ENCODE results near the gene DGCR2. TPM values are rescaled to one million over a fixed set of nuclear protein-coding genes. Genes with fewer than 3 reads are reported as not detected.

The DGCR2 gene
- total and polyA plus RNA-seq, 2 of the 8 experiments (the other 6 are each of a cell fraction or from before 2014, with no cell fraction given), result 42.3 to 62.2 TPM

DNA sequence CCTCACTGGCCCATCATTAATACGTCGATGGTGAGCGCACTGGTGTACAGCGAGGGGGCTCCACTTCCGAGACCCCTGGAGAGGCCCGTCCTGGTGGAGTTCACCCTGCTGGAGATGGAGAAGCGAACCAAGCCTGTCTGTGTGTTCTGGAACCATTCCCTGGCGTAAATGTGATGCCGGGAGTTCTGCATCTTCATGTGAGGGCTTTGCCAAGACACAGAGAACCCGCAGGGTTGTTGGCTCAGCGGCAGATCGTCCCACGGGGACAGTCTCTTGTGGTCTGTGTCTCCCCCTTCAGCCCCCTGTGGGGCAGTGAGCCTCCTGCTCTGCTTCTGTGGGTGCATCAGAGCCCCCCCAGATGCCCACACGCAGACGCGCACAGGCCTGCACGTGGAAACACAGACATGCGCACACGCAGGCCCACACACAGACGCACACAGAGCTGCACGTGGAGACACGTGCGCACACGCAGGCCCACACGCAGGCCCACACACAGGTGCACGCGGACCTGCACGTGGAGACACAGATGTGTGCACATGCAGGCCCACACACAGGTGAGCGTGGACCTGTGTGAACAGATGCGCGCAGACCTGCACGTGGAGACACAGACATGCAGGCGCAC is 130.3 kb downstream of the DGCR2 start:
- Histone ChIP-seq H4K8ac (ENCODE audit: extremely low read depth, insufficient read depth, low read length) (no peak overlapping the region), H2AFZ (ENCODE audit: low read length) (no peak overlapping the region), H3K18ac (ENCODE audit: extremely low read depth, low read length) (no peak overlapping the region), H3K4me3 (ENCODE audit: extremely low read depth in 1 of 4, insufficient read depth in 2 of 4, low read depth in 3 of 4, low read length in 4 of 4) (no peak overlapping the region), H3K9ac (replicated peaks in 1 of 4; ENCODE audit: extremely low read depth in 1 of 4, low read depth in 3 of 4, low read length in 3 of 4) (no peak overlapping the region), H3K27me3 (replicated peaks in 1 of 4; ENCODE audit: control insufficient read depth in 3 of 4, extremely low read depth in 1 of 4, insufficient read depth in 3 of 4, low read length in 3 of 4) (no peaks in the 10 kb centered on the region), H2BK15ac (ENCODE audit: low read length) (no peak overlapping the region), H3K79me2 (ENCODE audit: control insufficient read depth in 1 of 2, insufficient read depth in 2 of 2, low read length in 2 of 2) (no peaks in the 10 kb centered on the region), H3K4ac (replicated peaks; ENCODE audit: insufficient read length, low read depth, low read length) (no peak overlapping the region), H4K5ac (ENCODE audit: insufficient read length, low read depth, low read length) (no peak overlapping the region), H3K36me3 (ENCODE audit: control insufficient read depth in 2 of 4, insufficient read depth in 4 of 4, low read length in 3 of 4) (no peaks in the 10 kb centered on the region), H2BK5ac (ENCODE audit: low read depth, low read length) (no peak overlapping the region), H3K9me3 (ENCODE audit: insufficient read depth in 2 of 2, low read depth in 1 of 2, low read length in 1 of 2) (no peaks in the 10 kb centered on the region), H2BK20ac (ENCODE audit: low read length) (no peak overlapping the region), H3K4me1 (replicated peaks in 1 of 4; ENCODE audit: control insufficient read depth in 3 of 4, insufficient read depth in 4 of 4, low read length in 3 of 4) (no peaks in the 10 kb centered on the region), H3K56ac (replicated peaks; ENCODE audit: insufficient read length, low read depth, low read length) (no peak overlapping the region), H3K23ac (ENCODE audit: insufficient read length) (no peak overlapping the region), H4K20me1 (replicated peaks in 1 of 2; ENCODE audit: control insufficient read depth in 1 of 2, insufficient read depth in 2 of 2, low read length in 2 of 2) (peaks cover 0 to 2% of the 10 kb centered on the region in 2 experiments), H3K79me1 (ENCODE audit: low read depth, low read length) (no peaks in the 10 kb centered on the region), H2BK12ac (ENCODE audit: low read depth, low read length) (no peak overlapping the region), H3K4me2 (ENCODE audit: insufficient read depth in 1 of 2, low read depth in 2 of 2, low read length in 2 of 2) (no peak overlapping the region), H3K14ac (ENCODE audit: insufficient read length) (no peak overlapping the region), H2AK5ac (ENCODE audit: low read depth, low read length) (no peak overlapping the region), H3K23me2 (ENCODE audit: low read depth, low read length) (no peaks in the 10 kb centered on the region), H4K91ac (replicated peaks; ENCODE audit: insufficient read length, low read length) (no peak overlapping the region), H3K27ac (ENCODE audit: low read depth, low read length) (no peak overlapping the region), H2BK120ac (replicated peaks; ENCODE audit: low read depth, low read length) (no peak overlapping the region)
- FAIRE-seq, result no peak
- POLR2A ChIA-PET (ENCODE audit: partially characterized antibody), result interaction anchor here (1.3 kb wide), 1 partner anchor 16 kb away, joined by 4 read pairs; no protein-coding TSS in a partner anchor
- WGBS, 2 experiments (ENCODE audit: extremely low coverage in 1 of 2, insufficient coverage in 1 of 2, insufficient read length in 1 of 2, insufficient replicate concordance in 2 of 2, low coverage in 1 of 2, low lambda C conversion rate in 2 of 2, missing lambda C conversion rate in 1 of 2), result 94% methylated on average over 33 of the region's 33 CpGs; no CpG with 5 or more reads in 1 of the 2 experiments
- CTCF ChIA-PET (ENCODE audit: partially characterized antibody), result interaction anchor here (1.9 kb wide), 1 partner anchor 11 kb away, joined by 7 read pairs; no protein-coding TSS in a partner anchor
- TF ChIP-seq SIRT6 (IDR thresholded peaks at IDR 0.05; ENCODE audit: low read length), result no peak
- no peak for TF ChIP-seq JUN (IDR thresholded peaks at IDR 0.05; ENCODE audit: low read depth, low read length)
- no peak for TF ChIP-seq YY1 (IDR thresholded peaks at IDR 0.05; ENCODE audit: low read depth, low read length)
- no peak for TF ChIP-seq JUND (IDR thresholded peaks at IDR 0.05; ENCODE audit: low read length)
- peak in 1 of 2 experiments; percentile 36 for DNase-seq (ENCODE audit: low read depth in 1 of 2, low spot score in 2 of 2)

Measured in H1 (cell line).